ENCODE results near the gene BHLHE40. TPM values are rescaled to one million over a fixed set of nuclear protein-coding genes. Genes with fewer than 3 reads are reported as not detected.

The BHLHE40 gene
- total and polyA plus RNA-seq, 10 of the 15 experiments (the other 5 are each of a cell fraction or from before 2014, with no cell fraction given) = 25.2 to 106 (median 51.4) TPM

GRCh38 chr3:5006755-5007202 lies 27.5 kb downstream of the BHLHE40 start (continued):
- TF ChIP-seq GATAD2B (conservative IDR thresholded peaks at IDR 0.05; ENCODE audit: low read depth) (peak; percentile 75), NR2C2 (IDR thresholded peaks at IDR 0.05; ENCODE audit: borderline replicate concordance, control insufficient read depth, insufficient read length, low read depth) (no peak), CHD4 (IDR thresholded peaks at IDR 0.05) (no peak), CBFB (IDR thresholded peaks at IDR 0.05; ENCODE audit: low read depth) (peak; percentile 78), ETV6 (conservative IDR thresholded peaks at IDR 0.05 in 1 of 2, IDR thresholded peaks at IDR 0.05 in 1 of 2; ENCODE audit: borderline replicate concordance in 1 of 2, low read depth in 1 of 2) (peak in 1 of 2 experiments; percentile 90; a peak in 2 of 4 replicates), SREBF1 (IDR thresholded peaks at IDR 0.05; ENCODE audit: low read length) (no peak), CBX5 (IDR thresholded peaks at IDR 0.05; ENCODE audit: low read depth) (no peak), CEBPZ (IDR thresholded peaks at IDR 0.05; ENCODE audit: low read depth, low read length) (no peak), KLF5 (IDR thresholded peaks at IDR 0.05; ENCODE audit: partially characterized antibody) (peak; percentile 86), ASH2L (IDR thresholded peaks at IDR 0.05; ENCODE audit: borderline replicate concordance, low read depth) (no peak), RAD51 (IDR thresholded peaks at IDR 0.05) (peak; percentile 86), SMAD1 (IDR thresholded peaks at IDR 0.05; ENCODE audit: low read depth, partially characterized antibody) (peak; percentile 82), POU2F2 (IDR thresholded peaks at IDR 0.05; ENCODE audit: borderline replicate concordance, low read depth, low read length) (peak; percentile 87), YBX1 (IDR thresholded peaks at IDR 0.05) (no peak), E2F4 (IDR thresholded peaks at IDR 0.05; ENCODE audit: low read depth, low read length) (no peak), PBX3 (IDR thresholded peaks at IDR 0.05; ENCODE audit: insufficient replicate concordance, low read depth, low read length) (peak; percentile 14), IKZF1 (conservative IDR thresholded peaks at IDR 0.05) (peak; percentile 100), MTA2 (IDR thresholded peaks at IDR 0.05; ENCODE audit: low read depth) (peak; percentile 95), ZBTB11 (CRISPR knock-in tag; IDR thresholded peaks at IDR 0.05) (no peak), EP300 (IDR thresholded peaks at IDR 0.05; ENCODE audit: borderline replicate concordance in 1 of 2, control insufficient read depth in 1 of 2, low read depth in 2 of 2, low read length in 2 of 2) (peak; percentile 98 to 99), RUNX3 (IDR thresholded peaks at IDR 0.05; ENCODE audit: low read length) (no peak), NR2C1 (IDR thresholded peaks at IDR 0.05) (no peak), RAD21 (IDR thresholded peaks at IDR 0.05; ENCODE audit: insufficient read depth, low read depth, low read length) (peak; percentile 30; the same call in 1 of the 2 replicates)

Measured in GM12878 (cell line).